ENCODE measurements around the gene NLRP9.

DNA sequence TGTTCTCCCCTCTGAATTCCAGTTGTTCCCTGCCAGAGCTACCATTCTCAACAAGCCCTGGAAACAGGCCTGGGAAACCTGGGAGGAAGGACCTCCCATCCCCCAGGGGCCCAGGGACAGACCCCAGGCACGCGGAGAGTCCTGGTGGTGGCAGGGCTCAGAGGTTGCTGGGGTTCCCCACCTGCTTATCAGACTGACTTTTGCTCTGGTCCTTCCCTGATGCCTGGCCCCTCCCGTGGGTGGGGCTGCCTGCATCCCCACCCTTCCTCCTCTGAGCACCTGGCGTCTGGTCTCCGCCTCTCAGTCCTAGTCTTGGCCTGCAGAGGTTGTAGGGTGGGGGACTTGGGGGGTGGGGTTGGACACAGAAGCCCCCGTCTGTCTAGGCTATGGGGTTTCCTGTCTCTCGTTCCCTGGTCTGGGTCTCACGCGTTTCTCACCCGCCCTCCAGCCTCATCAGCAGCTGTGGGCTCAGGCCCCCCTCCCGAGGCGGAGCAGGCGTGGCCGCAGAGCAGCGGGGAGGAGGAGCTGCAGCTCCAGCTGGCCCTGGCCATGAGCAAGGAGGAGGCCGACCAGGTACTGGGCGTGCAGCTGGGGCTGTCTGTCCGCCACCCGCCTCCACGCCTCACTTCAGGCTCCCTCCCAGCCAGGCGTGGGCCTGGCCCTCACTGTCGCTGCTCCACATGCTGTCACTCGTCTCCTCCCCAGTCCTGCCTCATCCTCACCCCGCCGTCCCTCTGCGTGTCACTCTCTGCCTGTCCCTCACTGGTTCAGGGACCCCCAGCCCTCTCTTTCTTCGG, 49.6 kb downstream of the NLRP9 start:
- TF ChIP-seq, protein P1, sequence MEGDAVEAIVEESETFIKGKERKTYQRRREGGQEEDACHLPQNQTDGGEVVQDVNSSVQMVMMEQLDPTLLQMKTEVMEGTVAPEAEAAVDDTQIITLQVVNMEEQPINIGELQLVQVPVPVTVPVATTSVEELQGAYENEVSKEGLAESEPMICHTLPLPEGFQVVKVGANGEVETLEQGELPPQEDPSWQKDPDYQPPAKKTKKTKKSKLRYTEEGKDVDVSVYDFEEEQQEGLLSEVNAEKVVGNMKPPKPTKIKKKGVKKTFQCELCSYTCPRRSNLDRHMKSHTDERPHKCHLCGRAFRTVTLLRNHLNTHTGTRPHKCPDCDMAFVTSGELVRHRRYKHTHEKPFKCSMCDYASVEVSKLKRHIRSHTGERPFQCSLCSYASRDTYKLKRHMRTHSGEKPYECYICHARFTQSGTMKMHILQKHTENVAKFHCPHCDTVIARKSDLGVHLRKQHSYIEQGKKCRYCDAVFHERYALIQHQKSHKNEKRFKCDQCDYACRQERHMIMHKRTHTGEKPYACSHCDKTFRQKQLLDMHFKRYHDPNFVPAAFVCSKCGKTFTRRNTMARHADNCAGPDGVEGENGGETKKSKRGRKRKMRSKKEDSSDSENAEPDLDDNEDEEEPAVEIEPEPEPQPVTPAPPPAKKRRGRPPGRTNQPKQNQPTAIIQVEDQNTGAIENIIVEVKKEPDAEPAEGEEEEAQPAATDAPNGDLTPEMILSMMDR (IDR thresholded peaks at IDR 0.05; ENCODE audit: poor library complexity, severe bottlenecking): no peak
- TF ChIP-seq POLR2AphosphoS5 (IDR thresholded peaks at IDR 0.05) (no peak), EZH2 (IDR thresholded peaks at IDR 0.05; ENCODE audit: borderline replicate concordance, insufficient read depth, low read length, poor library complexity, severe bottlenecking) (no peak), SMC3 (conservative IDR thresholded peaks at IDR 0.05; ENCODE audit: poor library complexity) (no peak), EP300 (conservative IDR thresholded peaks at IDR 0.05; ENCODE audit: poor library complexity, severe bottlenecking) (no peak), MXI1 (conservative IDR thresholded peaks at IDR 0.05; ENCODE audit: poor library complexity, severe bottlenecking) (no peak), RAD21 (conservative IDR thresholded peaks at IDR 0.05) (no peak)
- TF ChIP-seq, protein P2, sequence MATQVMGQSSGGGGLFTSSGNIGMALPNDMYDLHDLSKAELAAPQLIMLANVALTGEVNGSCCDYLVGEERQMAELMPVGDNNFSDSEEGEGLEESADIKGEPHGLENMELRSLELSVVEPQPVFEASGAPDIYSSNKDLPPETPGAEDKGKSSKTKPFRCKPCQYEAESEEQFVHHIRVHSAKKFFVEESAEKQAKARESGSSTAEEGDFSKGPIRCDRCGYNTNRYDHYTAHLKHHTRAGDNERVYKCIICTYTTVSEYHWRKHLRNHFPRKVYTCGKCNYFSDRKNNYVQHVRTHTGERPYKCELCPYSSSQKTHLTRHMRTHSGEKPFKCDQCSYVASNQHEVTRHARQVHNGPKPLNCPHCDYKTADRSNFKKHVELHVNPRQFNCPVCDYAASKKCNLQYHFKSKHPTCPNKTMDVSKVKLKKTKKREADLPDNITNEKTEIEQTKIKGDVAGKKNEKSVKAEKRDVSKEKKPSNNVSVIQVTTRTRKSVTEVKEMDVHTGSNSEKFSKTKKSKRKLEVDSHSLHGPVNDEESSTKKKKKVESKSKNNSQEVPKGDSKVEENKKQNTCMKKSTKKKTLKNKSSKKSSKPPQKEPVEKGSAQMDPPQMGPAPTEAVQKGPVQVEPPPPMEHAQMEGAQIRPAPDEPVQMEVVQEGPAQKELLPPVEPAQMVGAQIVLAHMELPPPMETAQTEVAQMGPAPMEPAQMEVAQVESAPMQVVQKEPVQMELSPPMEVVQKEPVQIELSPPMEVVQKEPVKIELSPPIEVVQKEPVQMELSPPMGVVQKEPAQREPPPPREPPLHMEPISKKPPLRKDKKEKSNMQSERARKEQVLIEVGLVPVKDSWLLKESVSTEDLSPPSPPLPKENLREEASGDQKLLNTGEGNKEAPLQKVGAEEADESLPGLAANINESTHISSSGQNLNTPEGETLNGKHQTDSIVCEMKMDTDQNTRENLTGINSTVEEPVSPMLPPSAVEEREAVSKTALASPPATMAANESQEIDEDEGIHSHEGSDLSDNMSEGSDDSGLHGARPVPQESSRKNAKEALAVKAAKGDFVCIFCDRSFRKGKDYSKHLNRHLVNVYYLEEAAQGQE (IDR thresholded peaks at IDR 0.05; ENCODE audit: borderline replicate concordance): no peak
